Breast epithelium (tissue), 4 donors: ENCODE results near the gene S100A4. TPM values are rescaled to one million over a fixed set of nuclear protein-coding genes. Genes with fewer than 3 reads are reported as not detected.

Experiments
- DNase-seq, 2 donors: peaks; one replicate each; pipeline ENCODE4 v3.0.0-alpha.2; 2019; ENCODE audit warnings: low spot score in 2 of 2
- H3K27ac ChIP-seq, 2 donors: fragments of 200-600 bp; sonication (generic) in 1 of 2; one replicate each; pipeline ENCODE4 v1.5.1; 2016 to 2019; ENCODE audit warnings: mild to moderate bottlenecking in 1 of 2
- H3K27me3 ChIP-seq, 2 donors: fragments of 200-600 bp; sonication (generic) in 1 of 2; one replicate each; pipeline versions ENCODE4 v1.5.1 to v1.6.0; 2017 to 2019; ENCODE audit warnings: control low read depth in 1 of 2, mild to moderate bottlenecking in 1 of 2
- H3K36me3 ChIP-seq: fragments of 200-600 bp; one replicate; pipeline ENCODE4 v1.5.1; 2019
- H3K4me1 ChIP-seq, 2 donors: fragments of 200-600 bp; sonication (generic); one replicate each; pipeline ENCODE4 v1.5.1; 2016 to 2019; ENCODE audit warnings: control low read depth in 1 of 2
- H3K4me3 ChIP-seq, 3 donors: fragments of 200-600 bp; sonication (generic); 1 replicate in 2 of 3; 2 replicates in 1 of 3; pipeline ENCODE4 v1.5.1; 2016 to 2019; ENCODE audit warnings: mild to moderate bottlenecking in 3 of 3, moderate library complexity in 2 of 3
- H3K9me3 ChIP-seq, 2 donors: fragments of 200-600 bp; sonication (generic) in 1 of 2; one replicate each; pipeline ENCODE4 v1.5.1; 2016 to 2019; ENCODE audit warnings: control low read depth in 1 of 2
- POLR2A ChIP-seq: fragments of 450-650 bp; IDR thresholded peaks from one replicate; pipeline ENCODE4 v1.6.1; 2016; ENCODE audit warnings: antibody characterized with exemption, mild to moderate bottlenecking, moderate library complexity
- POLR2AphosphoS5 ChIP-seq, 3 donors: sonication (generic); formaldehyde crosslinking; IDR thresholded peaks; one replicate each; pipeline ENCODE4 v1.6.1; 2017; ENCODE audit warnings: antibody characterized with exemption in 3 of 3
- intact Hi-C: fragments of 100-400 bp; cut with DNase I; formaldehyde crosslinking; loops from one replicate; pipeline ENCODE4 v1.15.1; 2023; ENCODE audit warnings: low total_unique reads
- total RNA-seq, 3 donors: library from RNA; depleted of rRNA; stranded (reverse); fragments of >200 nt; gene quantifications; one replicate each; pipeline ENCODE4 v1.1.0, GENCODE V29; 2016
- TF ChIP-seq, protein P1 (sequence below), 3 donors: fragments of 450-650 bp; IDR thresholded peaks; one replicate each; pipeline ENCODE4 v1.5.1; 2016 to 2017; ENCODE audit warnings: antibody characterized with exemption in 3 of 3, mild to moderate bottlenecking in 3 of 3, moderate library complexity in 3 of 3

Gene S100A4
- total RNA-seq, 3 donors from 2014 or later, result 177 to 1,015 (median 198) TPM

DNA sequence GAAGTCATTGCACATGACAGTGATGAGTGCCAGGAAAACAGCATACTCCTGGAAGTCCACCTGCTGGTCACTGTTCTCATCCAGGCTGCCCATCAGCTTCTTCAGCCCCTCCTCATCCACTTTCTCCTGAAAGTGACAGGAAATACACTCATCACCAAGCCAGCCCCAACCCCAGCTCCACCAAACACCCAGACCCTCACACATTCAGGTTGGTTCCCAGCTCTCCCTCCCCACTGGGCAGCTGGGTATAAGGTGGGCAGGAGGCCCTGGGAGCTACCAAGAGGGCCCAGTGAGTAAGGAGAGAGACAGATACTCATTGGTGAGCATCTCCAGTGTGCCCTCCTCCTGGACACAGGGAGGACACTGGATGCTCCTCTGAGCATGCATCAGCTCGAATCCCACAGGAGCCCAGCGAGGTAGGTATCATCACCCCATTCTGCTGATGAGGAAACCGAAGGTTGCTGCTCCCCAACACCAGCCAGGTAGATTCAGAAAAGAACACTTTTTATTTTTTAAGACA, 15.9 kb upstream of the S100A4 start:
- Histone ChIP-seq H3K9me3 (no peaks in the 10 kb centered on the region), H3K27ac (no peak overlapping the region), H3K36me3 (no peaks in the 10 kb centered on the region), H3K4me3 (no peak overlapping the region), H3K27me3 (no peaks in the 10 kb centered on the region), H3K4me1 (peaks cover 8 to 11% of the 10 kb centered on the region in 2 donors)
- no peak for DNase-seq
- no peak for TF ChIP-seq POLR2A
- TF ChIP-seq POLR2AphosphoS5 (IDR thresholded peaks at IDR 0.05), result no peak
- TF ChIP-seq, protein P1, sequence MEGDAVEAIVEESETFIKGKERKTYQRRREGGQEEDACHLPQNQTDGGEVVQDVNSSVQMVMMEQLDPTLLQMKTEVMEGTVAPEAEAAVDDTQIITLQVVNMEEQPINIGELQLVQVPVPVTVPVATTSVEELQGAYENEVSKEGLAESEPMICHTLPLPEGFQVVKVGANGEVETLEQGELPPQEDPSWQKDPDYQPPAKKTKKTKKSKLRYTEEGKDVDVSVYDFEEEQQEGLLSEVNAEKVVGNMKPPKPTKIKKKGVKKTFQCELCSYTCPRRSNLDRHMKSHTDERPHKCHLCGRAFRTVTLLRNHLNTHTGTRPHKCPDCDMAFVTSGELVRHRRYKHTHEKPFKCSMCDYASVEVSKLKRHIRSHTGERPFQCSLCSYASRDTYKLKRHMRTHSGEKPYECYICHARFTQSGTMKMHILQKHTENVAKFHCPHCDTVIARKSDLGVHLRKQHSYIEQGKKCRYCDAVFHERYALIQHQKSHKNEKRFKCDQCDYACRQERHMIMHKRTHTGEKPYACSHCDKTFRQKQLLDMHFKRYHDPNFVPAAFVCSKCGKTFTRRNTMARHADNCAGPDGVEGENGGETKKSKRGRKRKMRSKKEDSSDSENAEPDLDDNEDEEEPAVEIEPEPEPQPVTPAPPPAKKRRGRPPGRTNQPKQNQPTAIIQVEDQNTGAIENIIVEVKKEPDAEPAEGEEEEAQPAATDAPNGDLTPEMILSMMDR (IDR thresholded peaks at IDR 0.05), result no peak
- intact Hi-C loops, result no loop called here

DNA sequence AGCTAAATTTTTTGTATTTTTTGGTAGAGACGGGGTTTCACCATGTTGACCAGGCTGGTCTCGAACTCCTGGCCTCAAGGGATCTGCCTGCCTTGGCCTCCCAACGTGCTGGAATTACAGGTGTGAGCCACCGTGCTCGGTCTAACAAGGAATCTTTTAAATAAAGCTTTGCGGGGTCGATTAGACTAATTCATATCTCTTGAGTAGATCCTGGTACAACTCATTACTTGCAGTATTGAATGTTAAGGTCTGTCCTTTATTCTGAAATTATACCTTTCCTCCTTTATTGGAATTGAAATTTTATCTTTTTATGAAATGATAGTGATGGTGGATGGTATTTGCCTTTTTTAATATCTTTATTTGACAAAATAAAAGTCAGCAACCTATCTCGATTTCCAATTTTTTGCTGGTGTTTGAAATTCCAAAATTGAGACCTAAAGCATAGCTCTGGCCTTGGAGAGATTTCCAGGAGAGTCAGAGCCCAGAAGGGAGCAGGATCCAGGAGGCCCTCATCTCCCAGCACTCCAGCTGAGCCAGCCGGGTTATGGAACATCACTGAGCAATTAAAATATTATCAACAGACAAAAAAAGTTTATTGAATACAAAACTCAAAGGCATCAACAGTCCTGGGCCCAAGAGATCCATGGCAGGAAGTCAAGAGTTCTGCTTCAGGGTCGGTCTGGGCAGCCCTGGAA, 15.3 kb upstream of the S100A4 start:
- Histone ChIP-seq H3K9me3 (no peaks in the 10 kb centered on the region), H3K36me3 (no peaks in the 10 kb centered on the region), H3K4me1 (peaks cover 7% of the 10 kb centered on the region in 2 donors), H3K27ac (no peak overlapping the region), H3K4me3 (no peak overlapping the region), H3K27me3 (no peaks in the 10 kb centered on the region)
- no peak for DNase-seq
- TF ChIP-seq POLR2AphosphoS5 (IDR thresholded peaks at IDR 0.05) (no peak), POLR2A (no peak)
- TF ChIP-seq, protein P1 (IDR thresholded peaks at IDR 0.05), result no peak
- intact Hi-C loops, result no loop called here

DNA sequence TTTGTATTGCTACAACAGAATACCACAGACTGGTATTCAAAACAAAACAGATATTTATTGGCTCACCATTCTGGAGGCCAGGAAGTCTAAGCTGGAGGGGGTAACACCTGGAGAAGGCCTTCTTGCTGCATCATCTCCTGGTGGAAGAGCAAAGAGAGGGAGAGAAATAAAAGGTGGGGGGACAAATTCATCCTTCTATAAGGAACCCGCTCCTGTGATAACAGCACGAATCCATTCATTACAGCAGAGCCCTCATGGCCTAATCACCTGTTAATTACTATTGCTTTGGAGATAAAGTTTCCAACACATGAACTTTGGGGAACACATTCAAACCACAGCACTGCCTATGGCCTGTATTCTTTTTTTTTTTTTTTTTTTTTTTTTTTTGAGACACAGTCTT, 14.6 kb upstream of the S100A4 start:
- TF ChIP-seq, protein P1 (IDR thresholded peaks at IDR 0.05), result no peak
- no peak for TF ChIP-seq POLR2AphosphoS5 (IDR thresholded peaks at IDR 0.05)
- no peak for TF ChIP-seq POLR2A
- Histone ChIP-seq H3K36me3 (no peaks in the 10 kb centered on the region), H3K27ac (no peak overlapping the region), H3K4me3 (no peak overlapping the region), H3K4me1 (peaks cover under 1% of the 10 kb centered on the region in 2 donors), H3K27me3 (no peaks in the 10 kb centered on the region), H3K9me3 (no peaks in the 10 kb centered on the region)
- intact Hi-C loops, result no loop called here
- DNase-seq, result no peak

DNA sequence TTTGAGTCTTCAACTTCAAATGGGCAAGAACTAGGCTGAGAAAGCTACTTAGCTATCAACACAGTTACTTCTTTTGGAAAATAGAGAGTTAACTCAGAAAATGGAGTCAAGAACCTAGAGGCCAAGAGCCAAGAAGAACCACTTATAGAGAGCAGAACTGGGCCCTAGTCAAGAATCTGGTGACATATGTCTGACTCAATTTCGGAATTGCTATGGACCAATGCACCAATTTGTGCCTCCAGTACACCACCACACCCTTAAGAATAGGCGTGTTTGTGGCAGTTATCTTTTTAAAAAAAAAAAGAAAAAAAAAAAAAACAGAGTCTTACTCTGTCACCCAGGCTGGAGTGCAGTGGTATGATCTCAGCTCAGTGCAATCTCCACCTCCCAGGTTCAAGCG, 12.3 kb upstream of the S100A4 start:
- no peak for TF ChIP-seq POLR2A
- TF ChIP-seq POLR2AphosphoS5 (IDR thresholded peaks at IDR 0.05), result no peak
- TF ChIP-seq, protein P1 (IDR thresholded peaks at IDR 0.05), result no peak
- no peak overlapping the region for H3K27ac ChIP-seq

DNA sequence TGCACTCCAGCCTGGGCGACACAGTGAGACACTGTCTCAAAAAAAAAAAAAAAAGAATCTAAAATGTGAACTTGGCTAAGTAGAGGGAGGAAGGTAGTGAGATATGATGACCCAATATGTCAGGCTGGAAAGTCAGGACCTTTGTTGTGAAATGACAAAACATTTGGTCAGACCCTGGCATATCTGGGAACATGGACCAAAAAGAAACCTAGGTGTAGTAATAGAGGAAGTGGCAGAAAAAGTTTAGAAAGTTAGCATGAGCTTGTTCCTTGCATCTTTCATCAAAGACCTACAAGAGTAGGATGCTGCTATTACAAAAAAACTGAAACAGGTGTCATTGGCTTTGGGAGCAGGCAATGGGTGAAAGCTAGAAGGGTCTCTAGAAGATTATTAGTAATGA, 10.7 kb upstream of the S100A4 start:
- TF ChIP-seq, protein P1 (IDR thresholded peaks at IDR 0.05), result no peak
- TF ChIP-seq POLR2AphosphoS5 (IDR thresholded peaks at IDR 0.05) (no peak), POLR2A (no peak)
- Histone ChIP-seq H3K4me3 (no peak overlapping the region), H3K27me3 (no peaks in the 10 kb centered on the region), H3K9me3 (no peaks in the 10 kb centered on the region), H3K27ac (no peak overlapping the region), H3K36me3 (no peaks in the 10 kb centered on the region), H3K4me1 (peaks cover 0 to 15% of the 10 kb centered on the region in 2 donors)
- no peak for DNase-seq
- intact Hi-C loops, result no loop called here

More for the DNA sequence above, 12.3 kb upstream of the S100A4 start:
- Histone ChIP-seq H3K4me3 (no peak overlapping the region), H3K4me1 (peaks cover 0 to 15% of the 10 kb centered on the region in 2 donors), H3K27me3 (no peaks in the 10 kb centered on the region), H3K36me3 (no peaks in the 10 kb centered on the region), H3K9me3 (no peaks in the 10 kb centered on the region)
- no peak for DNase-seq
- intact Hi-C loops, result no loop called here
